ENCODE measurements around the gene TENM3.

TENM3 gene

DNA sequence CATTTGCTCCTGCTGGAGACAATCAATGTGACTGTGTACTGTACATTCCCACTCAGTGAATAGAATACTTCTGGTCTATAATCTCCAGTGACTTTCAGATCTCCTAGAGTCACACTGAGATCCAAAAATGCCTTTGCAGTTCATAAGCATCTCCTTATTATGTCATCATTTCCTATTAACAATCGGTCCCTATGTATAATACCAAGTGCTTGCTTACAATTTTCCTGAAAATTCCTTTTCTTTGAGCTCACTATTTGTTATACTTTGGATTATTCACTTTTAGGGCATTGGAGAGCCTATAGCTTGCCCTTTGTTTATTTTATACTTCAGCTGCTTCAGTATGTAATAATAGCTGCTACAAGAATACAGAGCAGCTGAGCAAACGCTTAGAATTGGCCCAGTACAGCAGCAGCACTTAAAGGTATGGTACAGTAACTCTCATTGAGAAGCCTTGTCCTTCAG is 361.0 kb downstream of the TENM3 start (continued):
- TF ChIP-seq MZF1 (tag by site-specific recombination; IDR thresholded peaks at IDR 0.05; ENCODE audit: borderline replicate concordance) (no peak), SALL2 (tag by site-specific recombination; IDR thresholded peaks at IDR 0.05; ENCODE audit: borderline replicate concordance) (no peak), ZNF2 (tag by site-specific recombination; IDR thresholded peaks at IDR 0.05) (no peak), ZNF488 (tag by site-specific recombination; IDR thresholded peaks at IDR 0.05) (no peak)

GRCh38 chr4:182604953-182605352 is 361.8 kb downstream of the TENM3 start:
- Histone ChIP-seq H3K4me1 (ENCODE audit: control insufficient read depth, insufficient read depth, low read length) (peaks cover 6% of the 10 kb centered on the region; the same call in 1 of the 2 replicates), H3K9me3 (ENCODE audit: control insufficient read depth, insufficient read depth, low read depth, low read length) (no peaks in the 10 kb centered on the region), H3K4me3 (ENCODE audit: low read depth, low read length) (no peak overlapping the region), H3K36me3 (ENCODE audit: control insufficient read depth in 2 of 2, insufficient read depth in 1 of 2, low read length in 2 of 2) (no peaks in the 10 kb centered on the region), H3K27ac (ENCODE audit: extremely low read depth, low read depth, low read length) (no peak overlapping the region)
- CTCF ChIA-PET = no interaction called here
- POLR2A ChIA-PET = no interaction called here
- TF ChIP-seq ZEB2 (tag by site-specific recombination; IDR thresholded peaks at IDR 0.05) (no peak), ZNF274 (IDR thresholded peaks at IDR 0.05; ENCODE audit: low read length) (no peak), ZNF274 (tag by site-specific recombination; IDR thresholded peaks at IDR 0.05; ENCODE audit: borderline replicate concordance) (no peak), SP2 (tag by site-specific recombination; IDR thresholded peaks at IDR 0.05) (no peak), ZBTB26 (tag by site-specific recombination; optimal IDR thresholded peaks at IDR 0.05) (no peak), ZNF521 (tag by site-specific recombination; IDR thresholded peaks at IDR 0.05) (no peak), ZNF155 (tag by site-specific recombination; IDR thresholded peaks at IDR 0.05) (no peak), KLF17 (tag by site-specific recombination; IDR thresholded peaks at IDR 0.05) (no peak), GLIS1 (tag by site-specific recombination; IDR thresholded peaks at IDR 0.05) (no peak), ZNF211 (tag by site-specific recombination; IDR thresholded peaks at IDR 0.05; ENCODE audit: low read depth) (no peak), ZNF302 (tag by site-specific recombination; IDR thresholded peaks at IDR 0.05; ENCODE audit: low read depth) (no peak), ZNF19 (tag by site-specific recombination; IDR thresholded peaks at IDR 0.05; ENCODE audit: low read depth) (no peak), ZNF548 (tag by site-specific recombination; IDR thresholded peaks at IDR 0.05) (no peak), ZNF324 (tag by site-specific recombination; IDR thresholded peaks at IDR 0.05) (no peak), KLF7 (tag by site-specific recombination; IDR thresholded peaks at IDR 0.05; ENCODE audit: borderline replicate concordance) (no peak), ZBTB7A (tag by site-specific recombination; IDR thresholded peaks at IDR 0.05; ENCODE audit: low read depth) (no peak), KLF16 (tag by site-specific recombination; IDR thresholded peaks at IDR 0.05) (no peak), ZNF660 (tag by site-specific recombination; IDR thresholded peaks at IDR 0.05) (no peak), BCL6B (tag by site-specific recombination; IDR thresholded peaks at IDR 0.05) (no peak)
- TF ChIP-seq, protein P1, sequence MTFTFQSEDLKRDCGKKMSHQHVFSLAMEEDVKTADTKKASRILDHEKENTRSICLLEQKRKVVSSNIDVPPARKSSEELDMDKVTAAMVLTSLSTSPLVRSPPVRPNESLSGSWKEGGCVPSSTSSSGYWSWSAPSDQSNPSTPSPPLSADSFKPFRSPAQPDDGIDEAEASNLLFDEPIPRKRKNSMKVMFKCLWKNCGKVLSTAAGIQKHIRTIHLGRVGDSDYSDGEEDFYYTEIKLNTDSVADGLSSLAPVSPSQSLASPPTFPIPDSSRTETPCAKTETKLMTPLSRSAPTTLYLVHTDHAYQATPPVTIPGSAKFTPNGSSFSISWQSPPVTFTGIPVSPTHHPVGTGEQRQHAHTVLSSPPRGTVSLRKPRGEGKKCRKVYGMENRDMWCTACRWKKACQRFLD (tag by site-specific recombination; IDR thresholded peaks at IDR 0.05) = no peak
- TF ChIP-seq, protein P2, sequence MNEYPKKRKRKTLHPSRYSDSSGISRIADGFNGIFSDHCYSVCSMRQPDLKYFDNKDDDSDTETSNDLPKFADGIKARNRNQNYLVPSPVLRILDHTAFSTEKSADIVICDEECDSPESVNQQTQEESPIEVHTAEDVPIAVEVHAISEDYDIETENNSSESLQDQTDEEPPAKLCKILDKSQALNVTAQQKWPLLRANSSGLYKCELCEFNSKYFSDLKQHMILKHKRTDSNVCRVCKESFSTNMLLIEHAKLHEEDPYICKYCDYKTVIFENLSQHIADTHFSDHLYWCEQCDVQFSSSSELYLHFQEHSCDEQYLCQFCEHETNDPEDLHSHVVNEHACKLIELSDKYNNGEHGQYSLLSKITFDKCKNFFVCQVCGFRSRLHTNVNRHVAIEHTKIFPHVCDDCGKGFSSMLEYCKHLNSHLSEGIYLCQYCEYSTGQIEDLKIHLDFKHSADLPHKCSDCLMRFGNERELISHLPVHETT (tag by site-specific recombination; IDR thresholded peaks at IDR 0.05) = no peak
